ENCODE results near the gene CHCHD6. TPM values are rescaled to one million over a fixed set of nuclear protein-coding genes. Genes with fewer than 3 reads are reported as not detected.
"Not testable (repeated sequence)": the region's sequence is repeated elsewhere in the genome, so short reads cannot be mapped to it uniquely, and the experiment has no call there.

CHCHD6 gene
- total and polyA plus RNA-seq, 12 donors, result 5.2 to 27.0 (median 10.2) TPM

DNA sequence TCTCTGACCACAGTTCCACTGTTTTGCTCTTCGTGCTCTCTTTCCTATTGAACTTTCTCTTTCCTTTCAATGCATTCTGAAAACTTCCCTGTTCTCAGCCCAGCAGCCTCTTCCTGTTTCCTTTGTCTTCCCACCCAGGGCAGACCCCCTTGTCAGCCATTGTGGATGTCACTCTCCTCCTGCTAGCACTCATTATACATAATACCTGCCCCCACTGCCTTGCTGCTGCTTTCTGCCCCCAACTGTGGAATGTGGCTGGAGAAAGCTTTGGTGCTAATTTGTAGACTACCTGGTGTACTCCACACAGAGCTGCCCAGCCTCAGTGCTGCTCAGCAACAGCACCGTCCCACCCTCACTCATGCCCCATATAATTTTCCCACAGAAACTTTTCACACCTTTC, 80.2 kb downstream of the CHCHD6 start:
- TF ChIP-seq, protein P1, sequence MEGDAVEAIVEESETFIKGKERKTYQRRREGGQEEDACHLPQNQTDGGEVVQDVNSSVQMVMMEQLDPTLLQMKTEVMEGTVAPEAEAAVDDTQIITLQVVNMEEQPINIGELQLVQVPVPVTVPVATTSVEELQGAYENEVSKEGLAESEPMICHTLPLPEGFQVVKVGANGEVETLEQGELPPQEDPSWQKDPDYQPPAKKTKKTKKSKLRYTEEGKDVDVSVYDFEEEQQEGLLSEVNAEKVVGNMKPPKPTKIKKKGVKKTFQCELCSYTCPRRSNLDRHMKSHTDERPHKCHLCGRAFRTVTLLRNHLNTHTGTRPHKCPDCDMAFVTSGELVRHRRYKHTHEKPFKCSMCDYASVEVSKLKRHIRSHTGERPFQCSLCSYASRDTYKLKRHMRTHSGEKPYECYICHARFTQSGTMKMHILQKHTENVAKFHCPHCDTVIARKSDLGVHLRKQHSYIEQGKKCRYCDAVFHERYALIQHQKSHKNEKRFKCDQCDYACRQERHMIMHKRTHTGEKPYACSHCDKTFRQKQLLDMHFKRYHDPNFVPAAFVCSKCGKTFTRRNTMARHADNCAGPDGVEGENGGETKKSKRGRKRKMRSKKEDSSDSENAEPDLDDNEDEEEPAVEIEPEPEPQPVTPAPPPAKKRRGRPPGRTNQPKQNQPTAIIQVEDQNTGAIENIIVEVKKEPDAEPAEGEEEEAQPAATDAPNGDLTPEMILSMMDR (IDR thresholded peaks at IDR 0.05), result no peak
- DNase-seq (no peak), ATAC-seq (no peak)
- Histone ChIP-seq H3K9me3 (no peaks in the 10 kb centered on the region), H3K27me3 (no peaks in the 10 kb centered on the region), H3K36me3 (no peaks in the 10 kb centered on the region), H3K27ac (no peak overlapping the region), H3K4me3 (no peak overlapping the region), H3K4me1 (peaks cover 0 to 11% (median 6%) of the 10 kb centered on the region in 9 donors)
- WGBS, 2 donors, result 66 to 73% methylated on average over 2 of the region's 2 CpGs
- intact Hi-C loops (cut with DNase I), result no loop called here

DNA sequence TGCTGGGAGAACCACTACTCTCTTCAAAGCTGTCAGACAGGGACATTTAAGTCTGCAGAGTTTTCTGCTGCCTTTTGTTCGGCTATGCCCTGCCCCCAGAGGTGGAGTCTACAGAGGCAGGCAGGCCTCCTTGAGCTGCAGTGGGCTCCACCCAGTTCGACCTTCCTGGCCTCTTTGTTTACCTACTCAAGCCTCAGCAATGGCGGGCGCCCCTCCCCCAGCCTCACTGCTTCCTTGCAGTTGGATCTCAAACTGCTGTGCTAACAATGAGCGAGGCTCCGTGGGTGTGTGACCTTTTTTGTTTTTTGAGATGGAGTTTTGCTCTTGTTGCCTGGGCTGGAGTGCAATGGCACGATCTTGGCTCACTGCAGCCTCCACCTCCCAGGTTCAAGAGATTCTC, 87.3 kb downstream of the CHCHD6 start:
- H3K4me1 ChIP-seq; ATAC-seq; H3K36me3 ChIP-seq; intact Hi-C loops (cut with DNase I); H3K27ac ChIP-seq; H3K27me3 ChIP-seq; DNase-seq; H3K4me3 ChIP-seq: not testable (repeated sequence)
- 85 to 89% methylated on average over 6 to 7 of the region's 7 CpGs for WGBS, 2 donors
- peaks cover 0 to 33% (median 10%) of the 10 kb centered on the region in 11 donors for H3K9me3 ChIP-seq

DNA sequence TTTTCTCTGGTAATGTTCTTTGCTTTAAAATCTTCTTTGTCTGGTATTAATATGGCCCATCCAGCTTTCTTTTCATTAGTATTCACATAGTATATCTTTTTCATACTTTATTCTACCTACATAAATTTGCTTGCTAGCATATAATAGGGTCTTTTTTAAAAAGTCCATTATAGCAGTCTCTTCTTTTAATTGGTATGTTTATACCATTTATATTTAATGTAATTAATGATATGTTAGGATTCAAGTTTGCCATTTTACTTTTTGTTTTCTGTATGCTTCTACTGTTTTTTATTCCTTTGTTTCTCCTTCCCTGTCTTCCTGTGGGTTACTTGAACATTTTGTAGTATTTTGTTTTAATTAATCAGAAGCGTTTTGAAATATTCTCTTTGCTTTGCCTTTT, 89.0 kb downstream of the CHCHD6 start:
- ATAC-seq (no peak), DNase-seq (no peak)
- no peak overlapping the region for H3K27ac ChIP-seq
- H3K4me3 ChIP-seq, result no peak overlapping the region
- TF ChIP-seq, protein P1 (IDR thresholded peaks at IDR 0.05), result no peak
- peaks cover 0 to 33% (median 10%) of the 10 kb centered on the region in 11 donors for H3K9me3 ChIP-seq
- WGBS, 2 donors, result 96 to 100% methylated on average over 1 of the region's 1 CpG
- no peaks in the 10 kb centered on the region for H3K36me3 ChIP-seq
- no peaks in the 10 kb centered on the region for H3K27me3 ChIP-seq
- intact Hi-C loops (cut with DNase I), result no loop called here
- H3K4me1 ChIP-seq, result no peaks in the 10 kb centered on the region

DNA sequence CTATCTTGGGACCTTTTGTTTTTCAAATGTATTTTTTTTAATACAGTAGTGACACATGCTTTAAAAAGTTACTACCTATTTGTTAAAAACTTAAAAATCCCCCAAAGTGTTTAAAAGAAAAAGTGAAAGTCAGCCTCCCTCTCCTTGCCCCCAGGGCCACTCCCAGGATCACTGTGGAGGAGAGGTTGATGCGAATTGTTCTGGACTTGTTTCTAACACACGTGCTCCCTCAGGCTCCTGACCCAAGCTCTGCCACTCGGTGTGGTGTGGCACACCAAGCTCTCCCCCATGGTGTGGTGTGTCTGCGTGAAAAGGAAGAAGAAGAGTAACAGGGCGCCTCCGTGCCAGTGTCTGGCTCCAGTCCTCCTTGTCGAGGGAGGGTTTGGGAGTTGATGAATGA, 93.5 kb downstream of the CHCHD6 start:
- Histone ChIP-seq H3K27me3 (no peaks in the 10 kb centered on the region), H3K4me3 (no peak overlapping the region), H3K4me1 (no peaks in the 10 kb centered on the region), H3K36me3 (peaks cover 0 to 3% (median 0%) of the 10 kb centered on the region in 9 donors), H3K9me3 (peaks cover 0 to 23% (median 8%) of the 10 kb centered on the region in 11 donors), H3K27ac (no peak overlapping the region)
- intact Hi-C loops (cut with DNase I), result no loop called here
- ATAC-seq (no peak), DNase-seq (no peak)
- 85 to 86% methylated on average over 7 of the region's 7 CpGs for WGBS, 2 donors
- TF ChIP-seq, protein P1 (IDR thresholded peaks at IDR 0.05), result no peak

DNA sequence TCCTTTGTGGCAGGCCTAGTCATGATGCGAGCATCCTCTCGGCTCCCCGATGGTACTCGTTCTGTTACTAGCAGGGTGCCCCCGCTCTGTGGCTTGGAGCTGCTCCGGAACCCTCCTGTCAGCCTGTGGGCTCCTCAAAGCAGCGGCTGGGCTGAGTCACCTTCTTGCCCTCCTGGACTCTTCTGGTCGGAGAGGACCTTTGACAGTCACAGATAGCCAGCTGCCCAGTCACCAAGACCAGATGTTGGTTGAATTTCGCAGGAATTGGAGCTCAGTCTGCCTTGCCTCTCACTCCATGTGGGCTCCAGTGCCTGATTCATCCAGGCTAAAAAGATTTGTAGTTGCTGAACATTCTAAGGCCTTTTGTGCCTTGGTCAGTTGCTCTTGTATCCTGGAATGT, 94.5 kb downstream of the CHCHD6 start:
- intact Hi-C loops (cut with DNase I), result no loop called here
- peak in 1 of 8 donors; percentile 33 for ATAC-seq
- Histone ChIP-seq H3K27ac (no peak overlapping the region), H3K4me1 (no peaks in the 10 kb centered on the region), H3K36me3 (peaks cover 0 to 3% (median 0%) of the 10 kb centered on the region in 9 donors), H3K9me3 (peaks cover 0 to 13% (median 0%) of the 10 kb centered on the region in 11 donors), H3K27me3 (no peaks in the 10 kb centered on the region), H3K4me3 (no peak overlapping the region)
- TF ChIP-seq, protein P1 (IDR thresholded peaks at IDR 0.05), result no peak
- DNase-seq, result no peak
- 92 to 99% methylated on average over 9 of the region's 9 CpGs for WGBS, 2 donors

Data from heart right ventricle (tissue), 16 donors.